ENCODE results near the gene TXNDC9.
"Not testable (repeated sequence)": the region's sequence is repeated elsewhere in the genome, so short reads cannot be mapped to it uniquely, and the experiment has no call there.

Gene TXNDC9

DNA sequence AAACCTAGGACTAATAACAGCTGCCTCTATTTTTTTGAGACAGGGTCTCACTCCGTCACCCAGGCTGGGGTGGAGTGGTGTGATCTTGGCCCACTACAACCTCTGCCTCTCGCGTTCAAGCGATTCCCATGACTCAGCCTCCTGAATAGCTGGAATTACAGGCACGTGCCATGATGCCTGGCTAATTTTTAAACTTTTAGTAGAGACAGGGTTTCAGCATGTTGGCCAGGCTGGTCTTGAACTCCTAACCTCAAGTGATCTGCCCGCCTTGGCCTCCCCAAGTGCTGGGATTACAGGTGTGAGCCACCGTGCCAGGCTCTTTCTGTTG, 18.3 kb downstream of the TXNDC9 start:
- DNase-seq = not testable (repeated sequence)

DNA sequence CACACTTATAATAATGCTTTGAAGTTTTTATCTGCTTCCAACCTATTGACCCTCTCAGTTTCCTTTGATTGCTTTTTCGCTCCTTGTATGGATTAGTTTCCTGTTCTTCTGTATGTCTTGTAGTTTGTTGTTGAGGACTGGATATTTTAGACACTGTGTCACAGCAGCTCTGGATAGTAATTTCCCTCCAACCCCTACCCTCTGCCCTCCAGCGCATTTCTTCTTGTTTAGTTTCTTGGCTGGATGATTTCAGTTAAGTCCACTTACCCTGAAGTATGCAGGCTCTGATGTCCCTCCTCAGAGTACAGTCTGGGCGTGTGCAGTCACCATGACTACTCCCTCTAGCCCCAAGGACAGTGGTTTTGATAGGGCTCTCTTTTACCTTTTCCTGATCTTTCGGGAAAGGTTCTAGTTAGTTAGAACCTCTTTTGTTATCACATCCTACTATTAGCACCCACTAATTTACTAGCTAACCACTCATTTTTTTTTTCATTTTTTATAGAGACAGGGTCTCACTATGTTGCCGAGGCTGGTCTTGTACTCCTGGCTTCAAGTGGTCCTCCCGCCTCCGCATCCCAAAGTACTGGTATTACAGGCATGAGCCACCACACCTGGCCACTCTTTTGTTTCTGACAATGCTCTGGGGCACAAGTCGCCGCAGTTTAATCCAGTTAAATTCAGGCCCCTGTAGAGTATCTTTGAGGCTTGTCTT, 18.8 kb downstream of the TXNDC9 start:
- no peak for DNase-seq

DNA sequence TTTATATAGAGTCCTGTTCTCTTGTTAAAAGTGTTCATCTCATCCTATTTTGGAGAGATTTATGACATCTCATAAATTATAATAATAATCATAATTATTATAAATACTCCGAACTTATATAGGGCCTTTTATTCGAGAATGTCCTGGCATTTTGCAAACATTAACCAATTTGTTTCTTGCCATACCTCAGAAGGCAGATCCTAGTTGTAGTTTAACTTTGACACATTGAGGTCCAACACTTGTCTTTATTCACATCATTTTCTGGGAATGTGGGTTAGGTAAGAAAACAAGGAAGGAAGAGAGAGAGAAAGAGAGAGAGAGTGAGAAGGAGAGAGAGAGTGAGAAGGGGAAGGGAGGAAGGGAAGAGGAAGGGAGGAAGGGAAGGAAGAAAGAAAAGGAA, 35.0 kb downstream of the TXNDC9 start, which contains the start of gene LYG1:
Gene LYG1, minus strand, starts transcription at position 101 of the 400 bp plus-strand sequence. CDS start 5,527 bp downstream, outside the sequence.
- not testable (repeated sequence) for DNase-seq

DNA sequence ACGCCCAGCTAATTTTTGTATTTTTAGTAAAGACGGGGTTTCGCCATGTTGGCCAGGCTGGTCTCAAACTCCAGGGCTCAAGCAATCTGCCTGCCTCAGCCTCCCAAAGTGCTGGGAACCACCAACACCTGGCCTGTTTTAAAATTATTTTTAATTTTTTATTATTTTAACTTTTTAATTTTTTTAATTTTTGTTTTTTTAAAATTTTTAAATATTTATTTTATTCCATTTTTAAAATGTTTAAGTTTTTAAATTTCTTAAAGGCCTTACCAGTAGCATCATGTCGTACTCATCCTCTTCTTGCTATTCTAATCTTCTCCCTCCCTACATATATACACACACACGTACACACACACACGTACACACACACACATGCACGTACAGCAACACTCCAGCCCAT, 36.6 kb downstream of the TXNDC9 start:
- no peak for DNase-seq

DNA sequence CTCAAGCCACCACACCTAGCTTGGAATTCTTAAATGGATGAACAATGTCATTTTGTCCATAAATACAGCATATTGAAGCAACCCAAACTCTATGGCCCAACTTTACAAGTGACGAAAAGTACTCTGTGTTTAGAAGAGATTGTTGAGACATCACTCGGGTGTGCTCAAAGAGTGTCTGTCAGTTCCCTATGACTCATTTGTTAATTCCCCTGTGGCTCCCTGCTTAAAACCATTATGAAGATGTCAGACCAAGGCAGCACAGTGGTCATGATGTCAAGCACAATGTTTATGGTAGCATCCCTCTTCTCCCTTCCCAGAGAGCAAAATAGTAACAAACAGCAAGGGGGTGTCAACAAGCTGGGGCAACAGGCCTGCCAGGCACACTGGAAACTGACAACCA, 38.1 kb downstream of the TXNDC9 start:
- DNase-seq = peak; percentile 3

DNA sequence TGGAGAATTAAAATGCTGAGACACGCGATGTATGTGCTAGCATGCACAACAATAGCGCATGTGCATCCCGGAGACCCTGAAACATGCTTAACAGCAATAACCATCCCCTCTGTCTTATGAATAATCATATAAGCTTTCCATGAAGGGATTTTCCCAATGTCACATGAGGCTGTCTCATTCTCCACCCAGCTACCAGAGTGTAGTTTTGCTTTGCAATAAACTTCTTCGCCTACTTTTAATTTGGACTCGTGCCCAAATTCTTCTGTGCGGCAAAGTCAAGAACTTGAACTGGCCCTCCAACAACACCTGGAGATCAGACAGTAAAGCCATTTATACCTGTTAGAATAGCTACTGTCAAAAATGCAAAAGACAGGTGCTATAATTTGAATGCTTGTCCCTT, 50.6 kb downstream of the TXNDC9 start:
- DNase-seq = no peak

DNA sequence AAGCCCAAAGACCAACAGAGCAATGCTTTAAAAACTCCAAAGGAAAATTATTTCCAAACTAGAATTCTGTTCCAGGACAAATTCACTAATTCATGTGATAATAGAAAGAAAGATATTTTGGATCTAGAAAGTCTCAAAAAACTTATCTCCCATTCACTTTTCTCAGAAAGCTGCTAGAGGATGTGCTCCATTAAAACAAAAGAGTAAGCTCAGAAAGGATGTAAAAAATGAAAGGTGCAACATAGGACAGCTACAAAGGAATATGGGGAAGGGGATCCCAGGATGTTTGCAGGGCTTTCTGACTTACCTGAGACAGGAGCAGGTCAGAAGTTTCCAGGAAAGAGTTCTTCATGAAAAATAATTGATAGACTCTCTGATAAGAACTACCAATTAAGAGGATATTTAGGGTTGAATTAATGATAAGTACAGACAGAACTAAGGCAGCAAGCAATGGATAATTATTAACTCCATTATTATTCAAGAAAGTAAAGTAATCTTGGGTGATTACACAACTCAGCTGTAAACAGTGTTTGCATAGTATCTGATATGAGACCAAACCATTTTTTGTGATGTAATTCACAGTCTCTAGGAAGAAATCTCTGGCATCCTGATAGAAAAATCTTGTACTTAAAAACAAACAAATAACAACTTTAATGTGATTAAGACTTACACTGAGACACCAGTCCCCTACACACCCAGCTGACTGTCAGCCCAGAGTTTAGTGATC, 56.0 kb downstream of the TXNDC9 start:
- DNase-seq = no peak

DNA sequence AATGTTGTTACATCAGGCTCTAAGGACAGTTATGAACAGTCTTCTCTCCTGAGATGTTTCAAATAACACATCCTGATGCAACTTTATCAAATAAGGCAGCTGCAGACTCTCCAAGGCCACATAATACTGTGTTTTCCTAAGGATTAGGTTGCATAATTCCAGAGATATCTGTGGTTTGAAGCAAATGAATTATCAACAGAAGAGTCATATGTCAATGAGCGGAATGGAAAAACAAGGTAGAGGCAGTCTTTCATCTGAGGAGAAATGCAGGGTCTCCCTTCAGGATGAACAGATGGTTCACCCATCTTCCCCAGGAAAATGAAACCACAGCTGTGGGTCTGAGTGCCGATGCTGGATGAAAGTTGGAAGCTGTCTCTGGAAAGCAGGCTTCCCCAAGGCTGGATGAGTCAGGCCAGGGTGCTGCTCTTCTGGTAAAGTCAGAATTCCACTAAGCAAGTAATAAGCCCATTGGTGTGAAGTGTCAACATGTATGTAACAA, 57.3 kb downstream of the TXNDC9 start:
- no peak for DNase-seq

DNA sequence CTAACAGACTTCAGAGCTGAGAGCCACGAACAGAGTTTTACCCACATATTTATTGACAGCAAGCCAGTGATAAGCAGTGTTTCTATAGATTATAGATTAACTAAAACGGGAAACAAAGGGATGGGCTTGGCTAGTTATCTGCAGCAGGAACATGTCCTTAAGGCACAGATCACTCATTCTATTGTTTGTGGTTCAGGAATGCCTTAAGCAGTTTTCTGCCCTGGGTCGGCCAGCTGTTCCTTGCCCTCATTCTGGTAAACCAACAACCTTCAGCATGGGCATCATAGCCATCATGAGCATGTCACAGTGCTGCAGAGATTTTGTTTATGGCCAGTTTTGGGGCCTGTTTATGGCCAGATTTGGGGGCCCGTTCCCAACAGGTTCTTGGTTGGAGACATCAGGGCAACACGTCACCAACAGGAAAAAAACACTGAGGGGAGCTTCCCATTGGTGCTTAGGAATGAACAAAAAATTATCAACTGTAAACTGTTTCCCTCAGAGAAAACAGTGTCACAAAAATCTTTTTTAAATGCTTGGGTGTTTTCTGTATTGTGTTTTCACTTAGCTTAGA, 57.9 kb downstream of the TXNDC9 start:
- DNase-seq = not testable (repeated sequence)

DNA sequence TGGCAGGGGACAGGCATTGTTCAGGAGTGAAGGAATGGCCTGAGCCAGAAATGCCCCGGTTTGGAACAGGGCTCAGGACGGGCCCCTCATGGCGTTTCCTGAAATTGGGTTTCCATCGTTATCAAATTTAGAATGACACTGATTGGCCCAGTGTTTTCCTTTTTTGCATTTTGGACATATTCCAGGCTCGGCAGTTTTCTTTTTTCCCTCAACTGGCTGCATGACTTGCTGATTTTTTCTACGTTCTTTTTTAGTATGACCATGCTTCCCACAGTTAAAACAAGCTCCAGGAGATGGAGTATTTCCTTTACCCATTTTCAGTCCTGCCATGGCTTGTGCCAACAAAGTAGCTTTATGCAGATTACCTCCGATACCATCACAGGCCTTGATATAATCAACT, 60.3 kb downstream of the TXNDC9 start:
- no peak for DNase-seq

All from SIG-M5 (cell line).